Karpas-422 (cell line): ENCODE data around the gene MUC5AC. TPM values are rescaled to one million over a fixed set of nuclear protein-coding genes. Genes with fewer than 3 reads are reported as not detected.

Experiments
- DNase-seq: peaks from one replicate; pipeline ENCODE4 v3.0.0-alpha.2; 2015
- H2AFZ ChIP-seq: fragments of 200-600 bp; sonication (generic); 2 replicates; pipeline ENCODE4 v1.6.1; 2014; ENCODE audit warnings: antibody characterized with exemption, low read length, mixed read lengths
- H3K27ac ChIP-seq: fragments of 200-600 bp; sonication (generic); 2 replicates; pipeline ENCODE4 v1.5.1; 2014; ENCODE audit warnings: mild to moderate bottlenecking, low read length, moderate library complexity
- H3K27me3 ChIP-seq: fragments of 200-600 bp; sonication (generic); 2 replicates; pipeline ENCODE4 v1.6.1; 2014; ENCODE audit warnings: low read length, mixed read lengths
- H3K36me3 ChIP-seq: fragments of 200-600 bp; sonication (generic); 2 replicates; pipeline ENCODE4 v1.6.1; 2014; ENCODE audit warnings: low read length, mixed read lengths; ENCODE audit not compliant: insufficient read depth
- H3K4me1 ChIP-seq: fragments of 200-600 bp; sonication (generic); 2 replicates; pipeline ENCODE4 v1.6.1; 2014; ENCODE audit warnings: mild to moderate bottlenecking, low read length, mixed read lengths
- H3K4me2 ChIP-seq: fragments of 200-600 bp; sonication (generic); 2 replicates; pipeline ENCODE4 v1.6.1; 2014; ENCODE audit warnings: low read length, low read depth, mild to moderate bottlenecking; ENCODE audit not compliant: poor library complexity, severe bottlenecking
- H3K4me3 ChIP-seq: fragments of 200-600 bp; sonication (generic); 2 replicates; pipeline ENCODE4 v1.5.1; 2014; ENCODE audit warnings: mild to moderate bottlenecking, antibody characterized with exemption, low read length, mixed read lengths
- H3K79me2 ChIP-seq: fragments of 200-600 bp; sonication (generic); 2 replicates; pipeline ENCODE4 v1.6.1; 2014; ENCODE audit warnings: mild to moderate bottlenecking, low read length, mixed read lengths
- H3K9ac ChIP-seq: fragments of 200-600 bp; sonication (generic); 2 replicates; pipeline ENCODE4 v1.6.0; 2014; ENCODE audit warnings: low read length
- H3K9me2 ChIP-seq: fragments of 200-600 bp; sonication (generic), shearing (Covaris generic); replicated peaks from 2 replicates; pipeline ENCODE4 v1.6.0; 2014; ENCODE audit warnings: mild to moderate bottlenecking, low read length, moderate library complexity; ENCODE audit not compliant: insufficient read depth
- H3K9me3 ChIP-seq: fragments of 300-700, 200-600 bp; sonication (generic); 2 replicates; pipeline ENCODE4 v1.6.1; 2014; ENCODE audit warnings: low read length, mixed read lengths
- H4K20me1 ChIP-seq: fragments of 200-600 bp; sonication (generic); 2 replicates; pipeline ENCODE4 v1.6.1; 2014; ENCODE audit warnings: mild to moderate bottlenecking, antibody characterized with exemption, low read length, low read depth; ENCODE audit not compliant: insufficient read depth
- total RNA-seq: library from RNA; depleted of rRNA; stranded (reverse); fragments of >200 nt; shearing (Covaris generic); gene quantifications from 2 replicates; pipeline ENCODE4 v1.2.3, GENCODE V29; 2014; ENCODE audit warnings: low replicate concordance

Gene MUC5AC
- total RNA-seq, 1 experiment from 2014 or later: not detected

DNA sequence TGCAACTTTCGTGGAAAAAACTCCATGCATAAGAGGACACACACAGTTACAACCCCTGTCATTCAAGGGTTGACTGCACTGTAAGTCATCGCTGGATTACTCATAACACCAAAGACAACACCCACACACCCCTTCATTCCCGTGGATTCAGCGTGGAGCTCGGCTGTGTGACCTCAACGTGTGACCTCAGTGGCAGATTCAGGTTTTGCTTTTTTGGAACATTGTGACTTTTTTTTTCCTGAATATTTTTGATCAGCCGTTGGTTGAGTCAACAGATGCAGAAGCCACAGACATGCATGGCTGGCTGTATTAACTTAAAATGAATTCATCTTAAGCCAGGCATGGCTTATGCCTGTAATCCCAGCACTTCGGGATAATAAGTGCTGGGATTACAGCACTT, 19.7 kb upstream of the MUC5AC start:
- Histone ChIP-seq H3K4me3 (no peak overlapping the region), H3K4me1 (no peaks in the 10 kb centered on the region), H3K9me3 (peaks cover 5% of the 10 kb centered on the region), H3K36me3 (no peaks in the 10 kb centered on the region), H3K9ac (no peak overlapping the region), H3K9me2 (no peaks in the 10 kb centered on the region), H4K20me1 (no peaks in the 10 kb centered on the region), H3K27ac (no peak overlapping the region), H2AFZ (no peak overlapping the region), H3K4me2 (no peak overlapping the region), H3K79me2 (no peaks in the 10 kb centered on the region), H3K27me3 (no peaks in the 10 kb centered on the region; the same call in 1 of the 2 replicates)
- no peak for DNase-seq

DNA sequence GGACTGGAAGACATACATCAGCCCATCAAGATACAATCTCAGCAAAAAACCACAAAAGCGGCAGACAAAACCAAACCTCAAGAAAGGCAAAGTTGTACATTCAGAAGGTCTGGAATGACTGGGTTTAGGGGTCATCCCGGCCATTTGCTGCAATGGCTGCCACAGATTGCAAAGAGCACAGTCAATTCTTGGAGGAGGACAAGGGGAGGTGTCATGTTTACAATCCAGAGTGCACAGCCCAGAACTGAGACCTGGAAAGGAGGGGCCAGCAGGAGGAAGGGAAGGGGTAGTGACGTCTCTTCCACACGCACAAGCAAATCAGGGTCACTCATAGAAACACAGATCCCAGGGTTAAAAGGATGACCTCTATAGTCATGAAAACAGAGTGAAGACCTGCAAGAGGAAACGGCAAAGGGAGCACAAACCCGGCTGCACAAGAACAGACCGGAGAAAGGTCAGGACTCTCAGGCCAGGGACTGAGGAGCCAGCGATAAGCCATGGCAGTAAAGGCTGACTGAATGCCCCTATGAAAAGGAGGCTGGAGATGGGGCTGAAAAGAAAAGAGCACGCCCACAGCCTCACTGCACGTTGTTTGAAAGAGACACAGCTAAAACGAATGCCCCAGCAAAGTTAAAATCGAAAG, 18.2 kb upstream of the MUC5AC start:
- no peaks in the 10 kb centered on the region for H4K20me1 ChIP-seq
- H3K9me2 ChIP-seq: no peaks in the 10 kb centered on the region
- no peak for DNase-seq
- no peaks in the 10 kb centered on the region; the same call in 1 of the 2 replicates for H3K27me3 ChIP-seq
- H3K4me1 ChIP-seq: no peaks in the 10 kb centered on the region
- H3K9ac ChIP-seq: no peak overlapping the region
- no peak overlapping the region for H3K4me2 ChIP-seq
- H2AFZ ChIP-seq: no peak overlapping the region
- H3K79me2 ChIP-seq: no peaks in the 10 kb centered on the region
- H3K4me3 ChIP-seq: no peak overlapping the region
- H3K36me3 ChIP-seq: no peaks in the 10 kb centered on the region
- H3K27ac ChIP-seq: no peak overlapping the region
- peaks cover 5% of the 10 kb centered on the region for H3K9me3 ChIP-seq

DNA sequence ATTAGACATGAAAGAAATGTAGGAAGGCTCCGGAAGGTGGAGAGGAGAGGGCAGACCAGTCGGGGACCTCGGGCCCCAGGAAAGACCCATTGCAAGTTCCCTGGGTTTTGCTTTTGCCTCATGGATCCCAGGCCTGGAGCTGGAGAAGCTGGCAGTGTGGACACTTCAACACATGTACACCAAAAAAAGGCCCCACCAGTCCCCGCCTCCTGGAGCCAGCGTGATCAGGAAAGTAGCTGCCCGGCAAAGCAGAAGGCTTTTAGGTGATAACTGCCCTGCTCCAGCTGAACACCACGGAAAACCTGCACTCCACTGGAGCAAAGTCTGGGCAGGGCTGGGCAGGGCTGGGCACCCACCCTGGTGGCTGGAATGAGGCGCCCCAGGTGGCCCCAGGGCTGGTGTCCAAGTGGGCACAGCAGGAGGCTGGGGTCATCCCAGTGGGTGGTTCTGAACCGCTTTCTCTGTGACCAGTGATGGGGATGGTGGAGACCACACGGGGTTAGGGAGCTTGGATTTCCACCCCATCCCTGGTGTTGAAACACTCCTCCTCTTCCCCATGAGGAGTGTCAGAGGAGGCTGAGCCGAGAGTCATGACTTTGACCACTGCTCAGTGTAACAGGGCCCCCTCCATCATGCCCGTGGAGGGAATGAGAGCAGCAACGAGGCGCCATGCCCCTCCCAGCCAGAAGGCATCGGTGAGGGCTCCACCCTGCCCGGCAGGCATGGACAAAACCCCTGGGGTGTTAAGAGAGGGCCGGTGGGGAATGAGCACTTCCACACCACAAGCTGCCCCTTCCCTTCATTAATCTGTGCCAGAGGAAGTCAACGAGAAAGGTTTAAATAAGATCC, 16.9 kb upstream of the MUC5AC start:
- H4K20me1 ChIP-seq: no peaks in the 10 kb centered on the region
- H3K9me3 ChIP-seq: no peaks in the 10 kb centered on the region
- no peaks in the 10 kb centered on the region for H3K27me3 ChIP-seq
- H3K27ac ChIP-seq: no peak overlapping the region
- H3K79me2 ChIP-seq: no peaks in the 10 kb centered on the region
- H3K4me2 ChIP-seq: no peak overlapping the region
- H3K9me2 ChIP-seq: no peaks in the 10 kb centered on the region
- H2AFZ ChIP-seq: no peak overlapping the region
- no peak for DNase-seq
- no peaks in the 10 kb centered on the region for H3K4me1 ChIP-seq
- H3K4me3 ChIP-seq: no peak overlapping the region
- no peaks in the 10 kb centered on the region for H3K36me3 ChIP-seq
- no peak overlapping the region for H3K9ac ChIP-seq

DNA sequence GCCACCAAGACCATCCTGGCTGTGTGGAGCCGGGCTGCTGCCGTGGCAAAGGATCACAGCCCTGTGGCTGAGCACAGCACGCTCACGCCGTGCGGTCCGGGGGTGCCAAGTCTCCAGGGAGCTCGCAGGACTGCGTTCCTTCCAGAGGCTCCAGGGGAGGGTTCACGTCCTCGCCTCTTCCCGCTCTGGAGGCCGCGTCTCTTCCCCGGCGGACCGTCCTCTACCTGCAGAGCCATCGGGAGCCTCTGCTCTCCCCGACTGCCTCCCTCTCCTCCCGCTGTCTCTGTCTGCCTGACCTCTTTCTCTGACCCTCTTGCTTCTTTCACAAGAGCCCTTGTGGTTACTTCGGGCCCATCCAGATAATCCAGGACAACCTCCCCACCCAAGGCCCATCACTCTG, 11.4 kb upstream of the MUC5AC start:
- no peak overlapping the region for H3K27ac ChIP-seq
- no peaks in the 10 kb centered on the region for H3K9me3 ChIP-seq
- no peak overlapping the region for H3K9ac ChIP-seq
- H3K4me1 ChIP-seq: no peaks in the 10 kb centered on the region
- no peak overlapping the region for H3K4me3 ChIP-seq
- H4K20me1 ChIP-seq: no peaks in the 10 kb centered on the region
- H3K9me2 ChIP-seq: no peaks in the 10 kb centered on the region
- no peaks in the 10 kb centered on the region for H3K79me2 ChIP-seq
- no peak overlapping the region for H2AFZ ChIP-seq
- no peaks in the 10 kb centered on the region for H3K27me3 ChIP-seq
- no peaks in the 10 kb centered on the region for H3K36me3 ChIP-seq
- no peak overlapping the region for H3K4me2 ChIP-seq
- DNase-seq: no peak

DNA sequence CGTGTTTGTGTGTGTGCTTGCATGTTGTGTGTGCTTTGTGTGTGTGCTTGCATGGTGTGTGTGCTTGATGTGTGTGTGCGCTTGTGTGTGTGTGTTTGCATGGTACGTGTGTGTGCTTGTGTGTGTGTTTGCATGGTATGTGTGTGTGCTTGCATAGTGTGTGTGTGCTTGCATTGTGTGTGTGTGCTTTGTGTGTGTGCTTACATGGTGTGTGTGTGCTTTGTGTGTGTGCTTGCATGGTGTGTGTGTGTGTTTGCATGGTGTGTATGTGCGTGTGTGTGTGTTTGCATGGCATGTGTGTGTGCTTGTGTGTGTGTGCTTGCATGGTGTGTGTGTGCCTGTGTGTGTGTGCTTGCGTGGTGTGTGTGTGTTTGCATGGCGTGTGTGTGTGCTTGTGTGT, 10.0 kb upstream of the MUC5AC start:
- no peaks in the 10 kb centered on the region for H3K27me3 ChIP-seq
- DNase-seq: no peak
- H3K4me2 ChIP-seq: no peak overlapping the region
- H3K79me2 ChIP-seq: no peaks in the 10 kb centered on the region
- H4K20me1 ChIP-seq: no peaks in the 10 kb centered on the region
- no peaks in the 10 kb centered on the region for H3K4me1 ChIP-seq
- no peak overlapping the region for H3K27ac ChIP-seq
- no peak overlapping the region for H3K9ac ChIP-seq
- H3K9me2 ChIP-seq: no peaks in the 10 kb centered on the region
- H3K4me3 ChIP-seq: no peak overlapping the region
- no peaks in the 10 kb centered on the region for H3K36me3 ChIP-seq
- H3K9me3 ChIP-seq: no peaks in the 10 kb centered on the region
- no peak overlapping the region for H2AFZ ChIP-seq

DNA sequence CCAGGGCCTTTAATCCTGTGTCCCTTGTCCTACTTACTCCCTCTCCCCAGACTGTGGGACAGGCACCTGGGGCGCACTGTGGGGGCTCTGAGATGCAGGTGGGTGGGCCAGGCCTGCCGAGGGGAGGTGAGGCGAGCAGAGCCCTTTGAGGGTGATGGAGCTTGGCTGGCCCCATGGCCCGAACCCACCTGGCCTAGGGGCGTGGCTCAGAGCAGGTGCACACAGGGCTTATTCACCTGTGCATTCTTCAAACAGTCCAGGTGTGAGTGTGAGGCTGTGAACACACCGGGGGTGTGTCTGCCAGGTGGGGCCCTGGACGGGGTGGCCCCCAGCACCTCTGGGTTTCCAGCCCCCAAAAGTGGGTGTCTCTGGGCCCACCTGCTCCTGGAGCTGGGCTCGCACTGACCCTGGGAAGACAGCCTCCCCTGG, 9.0 kb upstream of the MUC5AC start:
- no peak for DNase-seq

DNA sequence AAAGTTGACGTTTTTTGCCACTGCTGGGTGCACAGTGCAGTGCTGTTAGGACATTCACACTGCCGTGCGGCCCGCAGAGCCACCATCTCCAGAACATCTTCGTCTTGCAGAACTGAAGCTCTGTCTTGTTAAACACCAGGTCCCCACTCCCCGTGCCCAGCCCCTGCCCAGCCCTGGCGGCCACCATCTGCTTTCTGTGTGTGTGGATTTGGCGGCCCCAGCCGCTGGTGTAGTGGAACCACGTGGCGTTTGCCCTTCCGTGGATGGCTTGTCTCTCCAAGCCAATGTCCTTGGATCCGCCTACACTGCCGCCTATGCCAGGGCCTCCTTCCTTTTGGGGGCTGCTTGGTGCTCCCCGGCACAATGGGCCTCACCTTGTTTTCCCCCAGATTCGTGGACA, 8.2 kb upstream of the MUC5AC start:
- Histone ChIP-seq H3K4me3 (no peak overlapping the region), H3K9ac (no peak overlapping the region), H3K36me3 (no peaks in the 10 kb centered on the region), H3K4me2 (no peak overlapping the region), H3K4me1 (no peaks in the 10 kb centered on the region), H4K20me1 (no peaks in the 10 kb centered on the region), H3K79me2 (no peaks in the 10 kb centered on the region), H3K9me3 (no peaks in the 10 kb centered on the region), H3K27me3 (no peaks in the 10 kb centered on the region), H3K9me2 (no peaks in the 10 kb centered on the region), H3K27ac (no peak overlapping the region), H2AFZ (no peak overlapping the region)
- DNase-seq: no peak

More for the DNA sequence above, 9.0 kb upstream of the MUC5AC start:
- no peaks in the 10 kb centered on the region for H3K79me2 ChIP-seq
- no peak overlapping the region for H3K27ac ChIP-seq
- no peaks in the 10 kb centered on the region for H4K20me1 ChIP-seq
- H2AFZ ChIP-seq: no peak overlapping the region
- H3K9ac ChIP-seq: no peak overlapping the region
- H3K9me2 ChIP-seq: no peaks in the 10 kb centered on the region
- H3K4me1 ChIP-seq: no peaks in the 10 kb centered on the region
- no peak overlapping the region for H3K4me3 ChIP-seq
- no peaks in the 10 kb centered on the region for H3K27me3 ChIP-seq
- H3K36me3 ChIP-seq: no peaks in the 10 kb centered on the region
- H3K4me2 ChIP-seq: no peak overlapping the region
- H3K9me3 ChIP-seq: no peaks in the 10 kb centered on the region

DNA sequence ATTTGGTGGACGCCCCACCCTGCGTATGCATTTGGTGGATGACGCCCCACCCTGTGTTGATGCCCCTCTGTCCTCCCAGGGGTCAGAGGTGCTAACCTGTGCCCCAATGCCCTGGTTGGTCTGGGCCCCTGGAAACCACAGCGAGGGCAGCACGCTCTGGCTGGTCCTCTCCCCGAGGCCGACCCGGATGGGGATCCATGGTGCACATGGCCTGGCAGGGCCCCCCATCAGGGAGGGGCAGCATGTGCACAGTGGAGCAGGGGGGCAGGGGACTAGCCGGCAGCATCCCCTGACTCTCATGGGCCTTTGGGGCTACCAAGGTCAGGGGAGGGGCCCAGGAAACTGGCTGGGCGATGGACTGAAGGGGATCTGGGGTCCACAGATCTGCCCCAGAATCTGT, 7.6 kb upstream of the MUC5AC start:
- DNase-seq: no peak

More for the DNA sequence above, 7.6 kb upstream of the MUC5AC start:
- Histone ChIP-seq H2AFZ (no peak overlapping the region), H3K36me3 (no peaks in the 10 kb centered on the region), H3K27ac (no peak overlapping the region), H3K27me3 (no peaks in the 10 kb centered on the region), H3K9me2 (no peaks in the 10 kb centered on the region), H3K4me2 (no peak overlapping the region), H3K9me3 (peaks cover under 1% of the 10 kb centered on the region), H3K9ac (no peak overlapping the region), H3K4me1 (no peaks in the 10 kb centered on the region), H4K20me1 (no peaks in the 10 kb centered on the region), H3K4me3 (no peak overlapping the region), H3K79me2 (no peaks in the 10 kb centered on the region)
